GM23248 (cell line): ENCODE results near the gene RPS19. TPM values are rescaled to one million over a fixed set of nuclear protein-coding genes. Genes with fewer than 3 reads are reported as not detected.
"Not testable (repeated sequence)": the region's sequence is repeated elsewhere in the genome, so short reads cannot be mapped to it uniquely, and the experiment has no call there.

Source experiments
- DNase-seq: peaks from one replicate; pipeline ENCODE4 v3.0.0-alpha.2; 2015
- H2AFZ ChIP-seq: fragments of 200-600 bp; sonication (generic); 2 replicates; pipeline ENCODE4 v1.6.1; 2016; ENCODE audit warnings: antibody characterized with exemption
- H3F3A ChIP-seq: fragments of 200-600 bp; sonication (generic); 2 replicates; pipeline ENCODE4 v1.6.1; 2016; ENCODE audit warnings: mild to moderate bottlenecking, antibody characterized with exemption, mixed run types; ENCODE audit not compliant: insufficient read depth
- H3K27ac ChIP-seq: fragments of 200-600 bp; sonication (generic); 2 replicates; pipeline ENCODE4 v1.5.1; 2016; ENCODE audit warnings: mild to moderate bottlenecking
- H3K27me3 ChIP-seq: fragments of 200-600 bp; sonication (generic); replicated peaks from 2 replicates; pipeline ENCODE4 v1.6.1; 2016; ENCODE audit warnings: mild to moderate bottlenecking; ENCODE audit not compliant: insufficient read depth
- H3K36me3 ChIP-seq: fragments of 200-600 bp; sonication (generic); 2 replicates; pipeline ENCODE4 v1.6.1; 2016; ENCODE audit warnings: low read depth, mild to moderate bottlenecking
- H3K4me1 ChIP-seq: fragments of 200-600 bp; sonication (generic); 2 replicates; pipeline ENCODE4 v1.6.1; 2016; ENCODE audit warnings: mild to moderate bottlenecking; ENCODE audit not compliant: insufficient read depth
- H3K4me2 ChIP-seq: fragments of 200-600 bp; sonication (generic); one replicate; pipeline ENCODE4 v1.6.1; 2016; ENCODE audit warnings: mild to moderate bottlenecking; ENCODE audit not compliant: unreplicated experiment
- H3K4me3 ChIP-seq: fragments of 200-600 bp; sonication (generic); 2 replicates; pipeline ENCODE4 v1.5.1; 2016; ENCODE audit warnings: mild to moderate bottlenecking
- H3K79me2 ChIP-seq: fragments of 200-600 bp; sonication (generic); 2 replicates; pipeline ENCODE4 v1.6.1; 2016; ENCODE audit warnings: mild to moderate bottlenecking; ENCODE audit not compliant: insufficient read depth
- H3K9ac ChIP-seq: fragments of 200-600 bp; sonication (generic); 2 replicates; pipeline ENCODE4 v1.6.1; 2016; ENCODE audit warnings: mild to moderate bottlenecking
- H3K9me2 ChIP-seq: fragments of 200-600 bp; sonication (generic); 2 replicates; pipeline ENCODE4 v1.6.1; 2016; ENCODE audit warnings: mixed run types, mild to moderate bottlenecking, moderate library complexity; ENCODE audit not compliant: insufficient read depth
- H3K9me3 ChIP-seq: fragments of 200-600 bp; sonication (generic); one replicate; pipeline ENCODE4 v1.6.1; 2017; ENCODE audit warnings: low read depth
- H4K20me1 ChIP-seq: fragments of 200-600 bp; sonication (generic); 2 replicates; pipeline ENCODE4 v1.6.0; 2016; ENCODE audit not compliant: insufficient read depth
- EZH2 ChIP-seq: fragments of 200-600 bp; sonication (generic); IDR thresholded peaks from 2 replicates; pipeline ENCODE4 v1.6.1; 2018; ENCODE audit warnings: antibody characterized with exemption, mild to moderate bottlenecking; ENCODE audit not compliant: insufficient read depth, poor library complexity, severe bottlenecking
- EZH2phosphoT487 ChIP-seq: fragments of 200-600 bp; sonication (generic); IDR thresholded peaks from 2 replicates; pipeline ENCODE4 v1.6.1; 2018; ENCODE audit warnings: antibody characterized with exemption, moderate library complexity, mild to moderate bottlenecking, low read depth; ENCODE audit not compliant: insufficient read depth
- WGBS, 2 experiments: methylation state at CpG; one replicate each; pipeline ENCODE4 v1.1.6; 2015 to 2017; ENCODE audit warnings: low lambda C conversion rate in 2 of 2, low coverage in 1 of 2; ENCODE audit errors: missing lambda C conversion rate in 2 of 2; 5-methylcytosine and 5-hydroxymethylcytosine counted together
- in situ Hi-C: fragments of 300-500 bp; cut with MboI; formaldehyde crosslinking; loops from 2 replicates; pipeline ENCODE4 v1.15.0; 2020
- polyA plus RNA-seq: library from polyadenylated mRNA; unstranded; fragments of >200 nt; fragmentation: Nextera tagmentation; extraction: Ambion mirVana; gene quantifications from 2 replicates; pipeline ENCODE4 v1.2.1, GENCODE V29; 2016
- total RNA-seq: library from RNA; depleted of rRNA; stranded (reverse); fragments of >200 nt; shearing (Covaris generic); gene quantifications from 2 replicates; pipeline ENCODE4 v1.2.3, GENCODE V29; 2014

RPS19 gene
- total and polyA plus RNA-seq, 2 experiments from 2014 or later: 881 to 2,316 TPM

DNA sequence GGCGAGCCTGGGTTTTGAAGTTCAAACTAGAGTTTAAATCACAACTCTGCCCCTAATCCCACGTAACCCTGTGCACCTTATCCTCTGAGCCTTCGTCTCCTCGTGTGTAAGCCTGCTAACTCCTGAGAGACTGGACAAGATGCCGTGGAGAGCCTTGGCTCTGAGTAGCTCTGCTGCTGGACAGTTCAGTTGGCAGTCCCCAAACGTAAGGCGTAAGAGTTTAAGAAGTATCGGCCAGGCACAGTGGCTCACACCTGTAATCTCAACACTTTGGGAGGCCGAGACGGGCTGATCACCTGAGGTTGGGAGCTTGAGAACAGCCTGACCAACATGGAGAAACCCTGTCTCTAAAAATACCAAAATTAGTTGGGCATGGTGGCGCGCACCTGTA, 12.3 kb downstream of the RPS19 start:
- H3F3A ChIP-seq: peaks cover 64% of the 10 kb centered on the region
- no peaks in the 10 kb centered on the region for H3K4me1 ChIP-seq
- H3K9ac ChIP-seq: no peak overlapping the region
- TF ChIP-seq EZH2phosphoT487 (no peak), EZH2 (no peak)
- 89 to 90% methylated on average over 12 of the region's 12 CpGs for WGBS, 2 experiments
- no peaks in the 10 kb centered on the region for H3K27me3 ChIP-seq
- no peak overlapping the region for H3K4me2 ChIP-seq
- H3K79me2 ChIP-seq: peaks cover 13% of the 10 kb centered on the region
- H2AFZ ChIP-seq: no peak overlapping the region
- no peak for DNase-seq
- H3K9me3 ChIP-seq: no peaks in the 10 kb centered on the region
- no peak overlapping the region for H3K4me3 ChIP-seq
- peaks cover 35% of the 10 kb centered on the region; the same call in 1 of the 2 replicates for H3K36me3 ChIP-seq
- no peaks in the 10 kb centered on the region for H3K9me2 ChIP-seq
- peaks cover 13% of the 10 kb centered on the region; the same call in 1 of the 2 replicates for H4K20me1 ChIP-seq
- in situ Hi-C loops: no loop called here
- no peak overlapping the region for H3K27ac ChIP-seq

DNA sequence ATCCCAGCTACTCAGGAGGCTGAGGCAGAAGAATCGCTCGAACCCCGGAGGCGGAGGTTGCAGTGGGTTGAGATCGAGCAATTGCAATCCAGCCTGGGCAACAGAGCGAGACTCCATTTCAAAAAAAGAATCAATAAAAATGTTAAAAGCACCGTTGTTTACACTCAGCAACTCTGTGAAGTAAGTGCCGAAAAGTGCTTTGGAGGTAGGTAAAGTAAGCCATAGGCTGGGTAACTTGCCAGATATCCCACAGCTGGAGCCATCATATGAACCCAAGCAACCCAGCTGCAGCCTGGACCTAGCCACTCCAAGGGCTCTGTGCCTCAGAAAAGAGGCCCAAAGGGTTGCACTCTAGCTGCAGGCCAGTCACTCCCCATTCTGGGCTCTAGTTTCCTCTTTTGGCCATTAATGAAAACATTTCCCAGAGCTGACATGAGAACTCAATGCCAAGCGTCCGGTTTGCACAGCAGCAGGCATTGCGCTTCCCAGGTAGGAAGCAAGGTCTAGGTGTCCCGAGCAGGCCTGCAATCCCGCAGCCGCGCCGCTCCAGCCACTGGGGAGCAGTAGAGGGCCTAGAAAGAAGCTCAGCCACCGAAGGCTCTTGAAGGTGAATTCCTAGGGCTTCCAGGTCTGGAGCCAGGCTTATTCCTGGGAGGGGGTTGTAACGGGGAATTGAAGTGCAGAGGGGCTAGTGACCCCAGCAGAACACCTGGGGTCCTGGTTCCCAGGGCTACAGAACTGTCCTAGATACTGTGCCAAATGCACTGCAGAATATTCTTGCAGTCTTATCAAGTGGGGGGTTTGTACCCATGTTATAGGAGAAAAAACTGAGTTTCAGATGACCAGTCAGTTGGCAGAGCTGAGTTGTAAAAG, 13.0 kb downstream of the RPS19 start:
- Histone ChIP-seq H3K27me3 (no peaks in the 10 kb centered on the region), H4K20me1 (peaks cover 13% of the 10 kb centered on the region; the same call in 1 of the 2 replicates), H3K4me1 (no peaks in the 10 kb centered on the region), H3K36me3 (peaks cover 29% of the 10 kb centered on the region; the same call in 1 of the 2 replicates), H3F3A (peaks cover 57% of the 10 kb centered on the region), H3K9me2 (no peaks in the 10 kb centered on the region), H2AFZ (no peak overlapping the region), H3K9ac (no peak overlapping the region), H3K79me2 (peaks cover 7% of the 10 kb centered on the region), H3K4me2 (no peak overlapping the region), H3K9me3 (no peaks in the 10 kb centered on the region), H3K4me3 (no peak overlapping the region), H3K27ac (no peak overlapping the region)
- WGBS, 2 experiments: 50 to 52% methylated on average over 18 of the region's 18 CpGs
- no peak for TF ChIP-seq EZH2
- TF ChIP-seq EZH2phosphoT487: no peak
- in situ Hi-C loops: no loop called here
- peak; percentile 71 for DNase-seq

GRCh38 chr19:41875973-41876372, 15.9 kb downstream of the RPS19 start:
- H3K9ac ChIP-seq, H2AFZ ChIP-seq, H3K9me3 ChIP-seq, H3K79me2 ChIP-seq, DNase-seq, H3K36me3 ChIP-seq, H3K9me2 ChIP-seq, in situ Hi-C loops, H3K4me3 ChIP-seq, H3K27ac ChIP-seq, H3K4me1 ChIP-seq, H3K4me2 ChIP-seq, H3K27me3 ChIP-seq, H4K20me1 ChIP-seq: not testable (repeated sequence)
- H3F3A ChIP-seq: peaks cover 30% of the 10 kb centered on the region
- 97 to 98% methylated on average over 3 of the region's 3 CpGs for WGBS, 2 experiments

GRCh38 chr19:41876847-41877832, 17.1 kb downstream of the RPS19 start, which contains the start of gene CD79A:
CD79A (plus strand) TSS chr19:41877279; CDS start chr19:41877305, 26 bp downstream.
- in situ Hi-C loops: no loop called here
- H3K27me3 ChIP-seq: no peaks in the 10 kb centered on the region
- no peak within 1 kb of the TSS for H2AFZ ChIP-seq
- no peak within 1 kb of the TSS for H3K9ac ChIP-seq
- H3K4me2 ChIP-seq: no peak within 1 kb of the TSS
- DNase-seq: no peak
- H3K36me3 ChIP-seq: no peaks in the 10 kb centered on the region
- H4K20me1 ChIP-seq: no peaks in the 10 kb centered on the region
- no peaks in the 10 kb centered on the region for H3K9me3 ChIP-seq
- H3K9me2 ChIP-seq: no peaks in the 10 kb centered on the region
- no peaks in the 10 kb centered on the region for H3K79me2 ChIP-seq
- H3K4me1 ChIP-seq: no peaks in the 10 kb centered on the region
- peaks cover 21% of the 10 kb centered on the region for H3F3A ChIP-seq
- WGBS, 2 experiments: 70 to 74% methylated on average over 9 of the region's 9 CpGs
- TF ChIP-seq EZH2 (no peak), EZH2phosphoT487 (no peak)
- no peak within 1 kb of the TSS for H3K4me3 ChIP-seq
- no peak within 1 kb of the TSS for H3K27ac ChIP-seq
